ENCODE data around the gene ANKRD34A.

The ANKRD34A gene

GRCh38 chr1:145963265-145964019 lies 933 bp downstream of the ANKRD34A start:
- H3K27me3 ChIP-seq (ENCODE audit: insufficient read depth, poor library complexity, severe bottlenecking) = no peaks in the 10 kb centered on the region
- peak overlapping the region; percentile 80 for H3K27ac ChIP-seq (ENCODE audit: poor library complexity, severe bottlenecking)
- DNase-seq (ENCODE audit: low spot score) = no peak
- H3K4me1 ChIP-seq (ENCODE audit: insufficient read depth, poor library complexity, severe bottlenecking) = peaks cover 15% of the 10 kb centered on the region
- H3K36me3 ChIP-seq (ENCODE audit: low read depth) = 0 out of 2 replicates have a peak, but pooled peaks cover 3% of the 10 kb centered on the region
- H3K4me3 ChIP-seq (ENCODE audit: severe bottlenecking) = peak overlapping the region; percentile 46
- TF ChIP-seq CTCF (IDR thresholded peaks at IDR 0.05; ENCODE audit: poor library complexity, severe bottlenecking) = no peak
- no peaks in the 10 kb centered on the region for H3K9me3 ChIP-seq (ENCODE audit: severe bottlenecking)
- peak; percentile 58 for ATAC-seq (ENCODE audit: low read depth)

GRCh38 chr1:145962157-145963102 lies 1.9 kb downstream of the ANKRD34A start:
- Histone ChIP-seq H3K4me3 (ENCODE audit: severe bottlenecking) (peak overlapping the region; percentile 35), H3K27ac (ENCODE audit: poor library complexity, severe bottlenecking) (peak overlapping the region; percentile 80), H3K27me3 (ENCODE audit: insufficient read depth, poor library complexity, severe bottlenecking) (no peaks in the 10 kb centered on the region), H3K9me3 (ENCODE audit: severe bottlenecking) (no peaks in the 10 kb centered on the region), H3K4me1 (ENCODE audit: insufficient read depth, poor library complexity, severe bottlenecking) (peaks cover 15% of the 10 kb centered on the region), H3K36me3 (ENCODE audit: low read depth) (no peaks in the 10 kb centered on the region)
- TF ChIP-seq CTCF (IDR thresholded peaks at IDR 0.05; ENCODE audit: poor library complexity, severe bottlenecking) = no peak
- peak; percentile 61 for DNase-seq (ENCODE audit: low spot score)
- no peak for ATAC-seq (ENCODE audit: low read depth)

GRCh38 chr1:145961425-145962156 lies 2.8 kb downstream of the ANKRD34A start:
- Histone ChIP-seq H3K9me3 (ENCODE audit: severe bottlenecking) (no peaks in the 10 kb centered on the region), H3K27ac (ENCODE audit: poor library complexity, severe bottlenecking) (no peak overlapping the region), H3K4me1 (ENCODE audit: insufficient read depth, poor library complexity, severe bottlenecking) (peaks cover 15% of the 10 kb centered on the region), H3K4me3 (ENCODE audit: severe bottlenecking) (peak overlapping the region; percentile 35), H3K36me3 (ENCODE audit: low read depth) (no peaks in the 10 kb centered on the region), H3K27me3 (ENCODE audit: insufficient read depth, poor library complexity, severe bottlenecking) (no peaks in the 10 kb centered on the region)
- TF ChIP-seq CTCF (IDR thresholded peaks at IDR 0.05; ENCODE audit: poor library complexity, severe bottlenecking) = no peak
- no peak for DNase-seq (ENCODE audit: low spot score)
- ATAC-seq (ENCODE audit: low read depth) = no peak

- H3K4me1 ChIP-seq (ENCODE audit: insufficient read depth, poor library complexity, severe bottlenecking) = peaks cover 18% of the 10 kb centered on the region
- H3K9me3 ChIP-seq (ENCODE audit: severe bottlenecking) = no peaks in the 10 kb centered on the region
- H3K4me3 ChIP-seq (ENCODE audit: severe bottlenecking) = no peak overlapping the region
- ATAC-seq (ENCODE audit: low read depth) (no peak), DNase-seq (ENCODE audit: low spot score) (no peak)
- no peak overlapping the region for H3K27ac ChIP-seq (ENCODE audit: poor library complexity, severe bottlenecking)
- H3K27me3 ChIP-seq (ENCODE audit: insufficient read depth, poor library complexity, severe bottlenecking) = no peaks in the 10 kb centered on the region
- H3K36me3 ChIP-seq (ENCODE audit: low read depth) = no peaks in the 10 kb centered on the region
- TF ChIP-seq CTCF (IDR thresholded peaks at IDR 0.05; ENCODE audit: poor library complexity, severe bottlenecking) = no peak
These were observed 3.3 kb downstream of the ANKRD34A start for GRCh38 chr1:145961109-145961424.
